ENCODE measurements around the gene PHRF1.

The PHRF1 gene

DNA sequence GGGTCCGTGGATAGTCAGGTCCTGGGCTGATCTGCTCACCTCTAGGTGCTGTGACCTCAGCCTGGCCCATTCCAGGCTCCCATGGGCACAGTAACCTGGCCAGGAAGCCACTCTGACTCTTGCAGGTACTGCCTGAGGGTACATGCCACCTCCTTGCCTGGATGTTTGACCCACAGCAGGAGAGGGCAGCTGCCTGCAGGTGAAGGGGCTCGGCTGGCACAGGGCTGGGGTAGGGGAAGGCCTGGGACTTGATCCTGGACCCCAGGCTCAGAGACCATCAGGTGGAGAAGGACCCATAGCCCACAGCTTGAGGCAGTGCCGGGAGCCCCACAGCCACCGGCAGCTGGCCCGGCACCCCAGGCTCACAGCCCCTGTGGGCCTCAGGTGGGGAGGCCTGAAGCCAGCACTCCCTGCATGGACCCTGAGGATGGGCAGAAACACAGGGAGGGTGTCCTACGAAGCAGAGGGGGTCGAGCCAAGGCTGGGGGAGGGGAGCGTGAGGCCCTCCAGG, 36.2 kb upstream of the PHRF1 start:
- no peak for DNase-seq

DNA sequence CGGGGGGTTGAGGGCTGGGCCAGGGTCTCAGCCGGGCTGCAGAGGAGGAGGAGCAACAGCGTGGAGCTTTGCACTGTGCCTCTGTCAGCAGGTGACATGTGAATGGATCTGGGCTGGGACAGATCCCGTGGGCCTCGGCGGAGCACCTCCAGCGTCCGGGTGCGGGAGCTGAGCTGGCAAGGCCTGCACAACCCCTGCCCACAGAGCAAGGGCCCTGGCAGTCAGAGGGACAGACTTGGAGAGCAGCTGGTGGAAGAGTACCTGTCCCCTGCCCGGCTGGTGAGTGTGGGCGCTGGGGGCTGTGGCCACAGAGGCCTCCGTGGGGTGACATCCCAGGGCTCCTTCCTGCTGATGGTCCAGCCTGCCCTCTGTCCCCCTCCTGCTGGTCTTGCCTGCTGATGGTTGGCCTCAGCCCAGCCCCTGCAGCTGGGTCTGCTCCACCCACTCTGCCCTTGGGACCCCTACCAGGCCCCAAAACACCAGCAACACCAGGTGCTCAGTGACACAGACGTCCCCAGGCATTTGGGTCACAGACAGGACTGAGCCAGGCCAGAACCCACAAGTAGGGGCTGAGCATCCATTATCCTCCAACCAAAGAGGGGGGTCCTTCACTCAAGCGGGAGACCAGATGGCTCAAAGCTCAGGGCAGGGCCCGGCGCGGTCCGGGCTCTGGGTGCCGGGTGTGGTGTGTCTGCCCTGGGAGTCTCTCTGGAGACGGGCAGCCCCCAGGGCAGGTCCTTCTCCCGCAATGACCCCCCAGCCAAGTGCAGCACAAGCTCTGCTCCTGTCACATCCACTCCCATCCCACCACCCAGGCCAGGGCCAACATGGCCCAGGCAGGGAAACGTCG, 35.5 kb upstream of the PHRF1 start:
- DNase-seq: no peak

DNA sequence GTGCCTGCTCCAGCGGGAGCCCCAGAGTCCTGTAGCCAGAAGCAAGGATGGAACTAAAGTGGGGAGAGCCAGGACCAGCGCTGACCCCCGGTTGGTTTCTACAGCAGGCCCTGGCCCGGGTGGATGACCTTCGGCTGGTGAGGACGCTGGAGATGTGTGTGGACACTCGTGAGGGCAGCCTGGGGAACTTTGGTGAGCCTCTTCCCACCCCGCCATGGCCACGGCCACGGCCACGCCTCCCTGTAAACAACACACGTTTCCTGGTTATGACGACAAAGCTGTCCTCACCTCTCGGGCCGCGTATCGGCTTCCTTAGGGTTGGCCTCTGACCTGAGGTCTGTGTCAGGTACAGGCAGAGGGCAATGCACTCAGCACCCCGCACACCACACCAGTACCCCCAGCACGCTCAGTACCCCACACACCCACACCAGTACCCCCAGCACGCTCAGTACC, 34.8 kb upstream of the PHRF1 start:
- no peak for DNase-seq

DNA sequence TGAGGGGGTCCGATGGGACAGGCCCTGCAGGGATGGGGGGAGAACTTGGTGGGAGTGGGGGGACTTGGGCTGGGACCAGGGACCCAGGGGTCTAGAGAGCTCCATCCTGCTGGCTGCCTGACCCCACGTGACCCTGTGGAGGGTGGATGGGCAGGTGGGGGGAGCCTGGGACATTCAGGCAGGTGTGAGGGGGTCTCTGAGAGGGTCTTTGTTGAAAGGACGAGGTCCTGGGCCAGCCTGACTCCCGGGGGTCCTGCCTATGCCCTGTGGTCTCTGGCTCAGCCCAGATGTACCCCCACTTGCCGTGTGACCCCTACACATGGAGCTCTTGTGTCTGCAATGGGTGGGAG, 31.5 kb upstream of the PHRF1 start:
- DNase-seq: no peak

DNA sequence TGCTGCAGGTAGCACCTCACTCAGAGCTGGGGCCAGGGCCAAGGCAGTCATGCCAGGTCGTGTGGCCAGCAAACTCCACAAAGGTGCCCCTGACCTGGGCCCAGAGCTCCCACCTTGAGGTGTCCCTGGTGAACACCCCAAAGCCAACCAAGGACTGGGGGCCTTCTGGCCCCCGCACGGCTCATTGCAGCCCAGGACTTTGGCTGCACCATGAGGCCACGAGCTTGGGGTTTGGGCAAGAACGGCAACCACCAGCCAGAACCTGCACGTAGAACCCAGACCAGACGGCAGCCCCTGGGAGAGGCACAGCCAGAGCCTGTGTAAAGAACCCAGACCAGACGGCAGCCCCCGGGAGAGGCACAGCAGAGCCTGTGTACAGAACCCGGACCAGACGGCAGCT, 31.1 kb upstream of the PHRF1 start:
- DNase-seq: no peak

DNA sequence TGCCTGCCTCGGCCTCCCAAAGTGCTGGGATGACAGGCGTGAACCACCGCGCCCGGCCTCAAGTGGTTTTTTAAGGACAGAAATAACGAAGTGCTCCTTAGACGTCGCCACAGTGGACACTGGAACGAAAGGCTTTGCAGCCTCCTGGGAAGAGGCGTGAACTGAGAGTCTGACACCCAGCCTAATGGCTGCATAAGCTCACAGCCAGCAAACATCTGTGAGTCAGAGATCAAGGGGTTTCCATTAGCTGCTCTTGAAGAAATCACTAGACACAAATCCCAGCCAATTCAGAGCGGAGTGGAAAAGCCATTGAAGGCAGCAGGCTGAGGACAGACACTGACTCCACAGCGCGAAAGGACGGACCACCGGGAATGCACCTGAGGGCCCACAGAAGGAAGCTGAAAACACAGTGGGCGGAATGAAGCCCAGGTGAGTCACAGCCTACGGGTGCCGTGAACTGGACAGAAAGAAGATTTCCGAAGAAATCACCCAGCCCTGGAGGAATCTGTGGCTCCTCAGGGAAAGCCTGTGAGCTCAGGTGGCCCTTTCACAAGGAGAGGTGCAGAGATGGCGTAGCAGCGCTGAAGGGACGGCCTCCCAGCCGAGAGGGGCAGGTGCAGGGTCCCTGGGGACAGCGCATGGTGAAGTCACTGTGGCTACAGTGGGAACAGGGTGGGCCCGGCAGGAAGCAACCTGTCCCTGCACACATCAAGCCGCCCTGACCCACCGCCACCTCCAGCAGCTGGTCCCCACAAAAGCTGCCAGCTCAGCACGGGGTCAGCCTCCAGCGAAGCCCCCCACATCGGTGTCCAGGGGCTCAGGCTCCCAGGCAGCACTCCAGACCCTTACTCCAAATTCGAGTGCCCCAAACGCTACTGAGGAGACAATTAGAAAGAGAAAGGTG, 27.3 kb upstream of the PHRF1 start:
- no peak for DNase-seq

DNA sequence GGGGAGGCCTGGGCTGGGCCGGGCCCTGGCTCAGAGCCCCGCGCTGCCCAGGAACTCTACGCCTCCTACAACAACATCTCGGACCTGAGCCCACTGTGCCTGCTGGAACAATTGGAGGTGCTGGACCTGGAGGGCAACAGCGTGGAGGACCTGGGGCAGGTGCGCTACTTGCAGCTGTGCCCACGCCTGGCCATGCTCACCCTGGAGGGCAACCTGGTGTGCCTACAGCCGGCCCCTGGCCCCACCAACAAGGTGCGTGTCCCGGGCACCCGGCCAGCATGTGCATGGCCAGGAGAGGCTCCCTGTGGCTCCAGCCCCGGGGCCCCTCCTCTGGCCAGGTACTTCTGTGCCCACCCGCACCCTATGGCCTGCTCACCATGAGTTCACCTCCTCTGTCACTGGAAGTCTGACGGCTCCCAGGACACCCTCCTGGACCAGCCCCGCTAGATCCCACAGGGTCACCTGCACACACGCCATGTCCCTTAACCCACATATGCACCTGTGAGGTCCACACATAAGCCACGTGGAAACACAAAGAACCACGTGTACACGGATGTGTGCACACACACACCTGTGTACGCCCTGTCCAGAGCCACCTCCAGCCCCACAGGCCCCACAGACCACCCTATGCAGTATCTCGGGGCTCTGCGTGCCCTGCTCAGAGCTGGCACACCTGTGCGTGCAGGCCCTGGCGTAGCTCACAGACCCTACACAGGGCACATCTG, 26.1 kb upstream of the PHRF1 start:
- no peak for DNase-seq

DNA sequence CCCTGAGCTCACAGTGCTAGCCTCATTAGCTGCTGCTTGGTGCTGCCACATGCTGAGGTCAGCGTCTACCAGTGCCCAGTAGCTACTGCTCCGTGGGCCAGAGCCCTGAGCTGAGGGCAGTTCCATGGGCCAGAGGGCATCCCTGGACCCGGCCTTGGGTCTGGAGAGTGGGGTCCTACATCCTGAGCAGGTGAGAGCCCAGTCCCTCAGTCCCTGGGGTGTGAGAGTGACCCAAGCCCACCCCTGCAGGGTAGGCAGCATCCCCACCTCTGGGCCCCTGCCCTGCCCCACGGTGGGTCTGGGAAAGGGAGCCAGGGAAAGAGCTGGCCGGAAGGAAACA, 25.6 kb upstream of the PHRF1 start:
- no peak for DNase-seq

DNA sequence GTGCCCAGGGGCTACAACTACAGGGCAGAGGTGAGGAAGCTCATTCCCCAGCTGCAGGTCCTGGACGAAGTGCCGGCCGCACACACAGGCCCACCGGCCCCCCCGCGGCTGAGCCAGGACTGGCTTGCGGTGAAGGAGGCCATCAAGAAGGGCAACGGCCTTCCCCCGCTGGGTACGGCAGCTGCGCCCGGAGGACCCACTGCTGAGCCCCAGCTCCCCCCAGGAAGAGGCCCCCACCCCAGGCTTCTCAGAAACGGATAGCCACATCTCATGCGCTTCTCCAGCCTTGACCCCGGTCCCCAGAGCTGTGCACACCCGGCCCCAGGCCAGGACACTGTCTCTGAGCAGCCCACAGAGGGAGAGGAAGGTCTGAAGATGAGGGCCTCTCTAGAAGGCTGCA, 25.1 kb upstream of the PHRF1 start:
- no peak for DNase-seq

DNA sequence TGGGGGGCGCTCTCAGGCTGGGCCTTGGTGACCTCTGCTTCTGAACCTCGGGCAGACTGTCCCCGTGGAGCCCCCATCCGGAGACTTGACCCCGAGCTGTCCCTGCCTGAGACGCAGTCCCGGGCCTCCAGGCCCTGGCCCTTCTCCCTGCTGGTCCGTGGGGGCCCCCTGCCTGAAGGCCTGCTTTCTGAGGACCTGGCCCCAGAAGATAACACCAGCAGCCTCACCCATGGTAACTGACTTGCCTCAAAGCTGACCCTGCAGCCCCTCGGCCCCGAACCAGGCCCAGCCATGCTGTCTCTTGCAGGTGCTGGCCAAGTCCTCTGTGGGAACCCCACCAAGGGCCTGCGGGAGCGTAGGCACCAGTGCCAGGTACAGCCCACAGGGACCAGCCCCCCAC, 24.7 kb upstream of the PHRF1 start:
- no peak for DNase-seq

DNA sequence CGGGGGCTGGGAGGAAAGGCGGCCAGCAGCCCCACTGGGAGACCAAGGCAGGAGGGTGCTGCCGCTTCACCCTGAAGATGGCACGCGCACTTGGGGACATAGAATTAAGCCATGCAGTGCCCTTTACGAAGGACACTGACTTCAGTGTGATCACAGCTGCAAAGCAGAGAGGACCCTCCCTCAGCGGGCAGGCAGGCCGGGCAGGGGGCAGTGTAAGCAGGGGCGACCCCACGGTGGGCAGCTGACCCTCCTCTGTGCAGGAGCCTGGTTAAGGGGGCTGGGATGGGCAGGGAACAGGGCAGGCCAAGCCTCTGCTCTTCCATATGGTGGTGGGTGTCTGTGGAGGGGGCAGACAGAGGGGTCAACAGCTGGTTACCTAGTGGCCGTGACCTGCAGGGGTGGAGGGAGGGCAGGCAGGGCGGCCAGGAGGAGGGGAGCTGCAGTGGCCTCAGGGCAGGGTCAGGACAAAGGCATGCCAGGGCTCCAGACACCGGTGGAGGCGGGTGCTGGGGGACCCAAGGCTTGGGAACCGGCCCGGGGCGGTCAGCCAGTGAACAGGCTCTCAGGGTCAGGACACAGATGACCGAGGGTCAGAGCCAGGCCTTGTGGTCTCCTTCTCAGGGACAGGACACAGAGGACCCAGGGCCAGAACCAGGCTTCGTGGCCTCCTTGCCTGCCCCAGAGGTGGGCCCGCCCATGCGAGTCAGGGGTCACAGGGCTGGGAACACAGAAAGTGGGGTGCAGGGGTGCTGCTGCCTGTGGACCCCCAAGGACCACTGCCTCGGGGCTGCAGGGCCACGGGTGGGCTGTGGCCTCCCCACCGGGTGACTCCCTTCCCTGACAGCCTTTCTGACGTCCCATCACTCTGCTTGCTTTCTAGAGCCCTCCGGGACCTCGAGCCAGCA, 22.9 kb upstream of the PHRF1 start:
- DNase-seq: no peak

DNA sequence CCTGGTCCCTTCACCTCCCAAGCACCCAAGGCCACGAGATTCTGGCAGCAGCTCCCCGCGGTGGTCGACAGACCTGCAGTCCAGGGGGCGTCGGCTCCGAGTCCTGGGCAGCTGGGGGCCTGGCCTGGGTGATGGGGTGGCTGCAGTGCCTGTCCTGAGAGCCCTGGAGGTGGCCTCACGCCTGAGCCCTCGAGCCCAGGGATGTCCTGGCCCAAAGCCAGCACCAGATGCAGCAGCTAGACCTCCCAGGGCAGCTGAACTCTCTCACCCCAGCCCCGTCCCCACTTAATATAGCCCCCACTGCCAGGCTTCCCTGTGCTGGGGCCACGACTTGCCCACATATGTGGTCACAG, 22.3 kb upstream of the PHRF1 start:
- DNase-seq: no peak

DNA sequence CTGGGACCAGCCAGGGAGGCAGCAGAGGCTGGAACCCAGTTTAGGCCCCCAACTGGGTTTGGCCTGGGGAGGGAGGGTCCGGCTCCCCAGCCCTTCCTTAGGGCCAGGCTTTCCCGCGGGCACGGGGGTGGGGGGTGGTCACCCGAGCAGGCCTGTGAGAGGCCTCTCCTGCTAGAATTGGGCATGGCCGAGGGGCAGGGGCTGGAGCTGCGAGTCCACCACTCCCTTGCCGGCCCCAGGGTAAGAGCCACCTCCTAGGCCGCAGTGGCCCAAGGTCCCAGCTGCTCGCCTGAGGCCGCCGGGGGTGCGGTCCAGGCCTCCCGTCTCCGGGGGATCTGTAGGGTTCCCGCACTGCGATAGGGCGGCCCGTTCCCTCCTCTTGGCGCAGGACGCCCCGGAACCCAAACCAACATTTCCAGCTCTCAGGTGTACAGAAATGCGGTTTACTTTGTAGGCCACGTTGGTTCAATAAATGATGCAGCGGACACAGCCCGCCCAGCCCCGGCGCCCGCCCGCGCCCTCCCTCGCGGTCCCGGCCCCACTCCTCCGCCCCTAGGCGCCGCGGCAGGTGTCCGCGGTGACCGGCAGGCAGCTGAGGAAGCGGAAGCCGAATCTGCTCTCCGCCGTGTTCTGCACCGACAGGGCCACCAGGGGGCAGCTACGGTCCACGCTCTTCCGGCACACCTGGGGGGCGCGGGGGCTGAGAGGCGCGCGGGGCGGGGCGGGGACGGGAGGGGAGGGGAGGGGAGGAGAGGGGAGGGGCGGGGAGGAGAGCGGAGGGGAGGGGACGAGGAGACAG, 21.6 kb upstream of the PHRF1 start:
- peak; percentile 21 to 36 for DNase-seq

DNA sequence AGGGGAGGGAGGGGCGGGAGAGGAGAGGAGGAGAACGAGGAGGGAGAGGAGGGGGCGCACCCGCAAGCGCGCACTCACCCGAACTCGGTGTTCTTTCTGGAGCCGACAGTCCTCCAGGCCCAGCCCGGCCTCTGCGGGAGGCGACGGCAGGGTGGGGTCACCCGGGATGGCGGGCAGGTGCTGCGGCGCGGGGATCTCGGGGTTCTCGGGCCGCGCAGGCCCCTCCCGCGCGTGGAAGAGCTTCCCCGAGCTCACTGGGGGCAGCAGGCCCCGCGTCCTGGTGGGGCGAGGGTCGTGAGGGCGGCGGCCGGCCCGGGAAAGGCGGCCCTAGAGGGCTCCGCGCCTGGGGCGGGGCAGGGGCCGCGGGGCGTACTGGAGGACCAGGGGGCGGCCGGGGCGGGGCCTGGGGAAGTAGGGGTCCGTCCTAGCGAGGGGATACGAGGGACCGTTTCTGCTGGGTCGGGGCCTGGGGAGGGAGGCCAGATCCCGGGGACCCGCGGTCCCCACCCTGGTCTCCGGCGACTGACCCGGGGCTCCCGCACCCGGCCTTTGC, 21.0 kb upstream of the PHRF1 start:
- no peak for DNase-seq

DNA sequence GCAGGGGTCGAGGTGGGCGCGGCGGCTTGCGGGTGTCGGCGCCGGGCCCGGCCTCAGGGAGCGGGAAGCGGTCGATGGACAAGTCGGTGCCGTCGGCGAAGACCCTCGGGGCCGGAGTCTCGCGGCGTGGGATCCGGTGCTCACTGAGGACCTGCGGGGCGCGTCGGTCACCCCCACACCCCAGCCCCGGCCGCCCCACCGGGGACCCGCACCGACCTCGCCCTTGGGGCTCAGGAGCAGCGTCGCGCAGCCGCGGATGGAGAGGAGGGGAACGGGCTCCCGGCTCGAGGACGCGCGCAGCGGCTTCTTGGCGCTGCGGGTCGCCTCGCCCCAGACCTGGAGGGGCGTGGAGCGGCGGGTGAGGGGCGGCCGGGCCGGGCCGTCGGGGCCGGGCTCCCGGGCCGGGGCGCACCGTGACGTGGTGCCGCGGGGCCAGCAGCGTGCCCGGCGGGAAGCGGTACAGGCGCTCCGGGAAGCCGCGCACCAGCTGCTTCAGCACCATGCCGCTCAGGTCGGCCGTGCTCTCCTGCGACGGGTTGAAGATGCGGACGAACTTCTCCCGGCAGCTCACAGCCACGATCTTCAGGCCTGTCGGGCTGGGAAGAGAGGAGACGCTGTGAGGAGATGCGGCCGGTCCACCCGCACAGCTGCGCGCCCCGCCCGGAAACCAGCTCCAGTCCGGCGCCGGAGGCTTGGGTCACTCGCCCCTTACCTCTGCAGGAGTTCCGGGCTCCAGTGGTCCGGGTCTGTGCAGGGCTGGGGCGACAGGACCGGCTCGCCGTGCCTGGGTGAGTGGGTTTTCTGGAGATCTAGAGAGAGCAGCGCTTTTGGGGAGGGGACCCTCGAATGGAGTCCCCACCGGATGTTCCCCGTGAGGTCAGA, 20.2 kb upstream of the PHRF1 start:
- DNase-seq: no peak

DNA sequence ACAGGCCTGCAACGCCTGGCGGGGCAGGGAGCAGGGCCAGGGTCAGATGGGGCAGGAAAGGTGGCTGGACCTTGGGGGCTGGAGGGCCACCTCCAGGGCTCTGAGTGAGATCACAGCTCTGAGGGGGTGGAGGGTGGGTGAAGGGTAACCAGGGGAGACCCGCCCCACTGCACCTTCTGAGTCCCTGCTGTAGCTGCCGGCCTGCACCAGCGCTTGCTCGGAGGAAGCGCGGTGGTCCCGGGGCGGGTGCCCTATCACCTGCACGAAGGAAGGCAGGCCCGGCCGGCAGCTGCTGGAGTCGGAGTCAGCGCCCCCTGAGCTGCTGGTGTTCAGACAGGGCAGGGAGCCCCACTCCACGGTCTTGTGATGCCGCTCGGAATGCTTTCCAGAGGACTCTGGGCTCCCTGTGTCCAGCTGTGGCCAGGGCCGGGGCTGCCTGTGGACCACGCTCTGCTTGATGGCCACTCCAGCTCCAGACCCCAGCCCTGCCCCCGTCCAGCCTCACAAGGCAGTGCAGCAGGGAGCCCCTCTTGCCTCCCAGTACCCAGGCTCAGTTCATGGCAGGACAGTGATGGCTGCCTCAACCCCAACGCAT, 19.5 kb upstream of the PHRF1 start:
- no peak for DNase-seq

DNA sequence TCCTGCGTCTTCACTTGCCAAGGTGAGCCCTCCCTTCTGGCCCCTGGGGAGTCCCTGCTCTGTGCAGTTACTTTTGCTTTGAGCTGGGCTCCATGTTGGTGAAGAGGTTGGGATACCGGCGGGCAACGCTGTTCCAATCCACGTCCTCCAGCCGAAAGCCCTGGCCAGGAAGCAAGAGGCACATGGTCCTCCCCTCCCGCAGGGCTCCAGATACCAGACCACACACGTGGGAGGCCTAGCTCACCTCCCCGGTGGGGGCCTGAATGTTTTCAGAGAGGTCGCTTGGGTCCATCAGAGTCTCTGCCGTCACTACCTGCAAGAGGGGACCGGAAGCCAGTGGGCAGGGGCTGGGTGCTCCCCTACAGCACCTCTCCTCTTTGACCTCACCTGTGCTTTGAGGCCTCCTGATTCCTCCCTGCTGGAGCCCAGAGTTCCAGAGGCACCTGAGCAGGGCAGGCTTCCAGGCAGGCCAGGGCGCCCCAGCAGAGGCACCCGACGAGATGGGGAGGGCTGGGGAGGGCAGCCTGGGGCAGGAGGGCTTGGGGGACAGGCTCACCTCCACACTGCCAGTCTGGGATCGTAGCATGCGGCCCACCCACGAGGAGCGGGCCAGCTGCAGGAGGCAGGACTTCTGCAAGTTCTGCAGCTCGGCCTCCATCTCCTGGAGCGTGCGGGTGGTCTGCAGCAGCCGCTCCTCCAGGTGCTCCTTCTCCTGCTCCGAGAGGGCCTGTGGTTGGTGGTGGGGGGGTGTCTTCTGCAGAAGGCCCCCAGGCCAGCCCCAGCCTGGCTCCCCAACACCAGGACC, 18.7 kb upstream of the PHRF1 start:
- no peak for DNase-seq

DNA sequence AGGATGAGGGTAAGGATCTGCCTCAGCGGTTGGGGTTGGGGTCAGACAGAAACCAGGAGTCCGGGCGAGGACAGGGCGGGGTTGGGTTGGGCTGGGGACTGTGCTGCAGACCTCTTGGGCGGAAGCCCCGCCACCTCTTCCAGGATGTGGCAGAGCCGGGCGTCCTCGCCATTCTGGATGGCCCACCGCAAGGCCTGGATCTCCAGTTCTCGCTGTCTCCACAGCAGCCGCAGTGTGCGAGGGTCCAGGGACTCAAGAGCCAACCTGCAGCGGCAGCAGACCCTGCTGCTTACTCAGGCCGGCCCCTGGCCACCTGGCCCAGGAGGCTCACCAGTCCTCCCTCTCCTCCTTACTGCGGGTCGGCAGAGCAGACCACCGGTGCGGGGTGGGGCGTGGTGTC, 17.8 kb upstream of the PHRF1 start:
- DNase-seq: no peak

Data from inflammatory macrophage treated with lipopolysaccharide for 1 hour (primary cell).